ENCODE data around the gene PLSCR5.

DNA sequence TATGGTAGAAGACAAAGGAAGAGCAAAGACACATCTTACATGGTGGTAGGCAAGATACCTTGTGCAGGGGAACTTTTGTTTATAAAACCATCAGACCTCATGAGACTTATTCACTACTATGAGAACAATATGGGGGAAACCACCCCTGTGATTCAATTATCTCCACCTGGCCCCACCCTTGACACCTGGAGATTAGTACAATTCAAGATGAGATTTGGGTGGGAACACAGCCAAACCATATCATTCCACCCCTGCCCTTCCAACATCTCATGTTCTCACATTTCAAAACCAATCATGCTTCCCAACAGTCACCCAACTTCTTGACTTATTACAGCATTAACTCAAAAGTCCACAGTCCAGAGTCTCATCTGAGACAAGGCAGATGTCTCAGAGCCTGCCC is 39.0 kb downstream of the PLSCR5 start:
- no peak for TF ChIP-seq EZH2 (IDR thresholded peaks at IDR 0.05; ENCODE audit: insufficient read depth, poor library complexity, severe bottlenecking)
- TF ChIP-seq EZH2phosphoT487 (IDR thresholded peaks at IDR 0.05; ENCODE audit: insufficient read depth, low read depth) = no peak
